Mesodermal cell (in vitro differentiated cells): ENCODE results near the gene PRDM16.

Experiments
- H3K27ac ChIP-seq: 2 replicates; pipeline ENCODE4 v1.7.0; 2013; ENCODE audit warnings: mild to moderate bottlenecking, low read depth, low read length, moderate library complexity; ENCODE audit not compliant: severe bottlenecking
- H3K36me3 ChIP-seq: 2 replicates; pipeline ENCODE4 v1.7.1; 2013; ENCODE audit warnings: mild to moderate bottlenecking, low read length, moderate library complexity; ENCODE audit not compliant: control insufficient read depth, insufficient read depth
- H3K4me1 ChIP-seq: one replicate; pipeline ENCODE4 v1.7.1; 2013; ENCODE audit warnings: mild to moderate bottlenecking, low read length; ENCODE audit not compliant: insufficient read depth, control insufficient read depth, poor library complexity, severe bottlenecking
- H3K4me3 ChIP-seq: 2 replicates; pipeline ENCODE4 v1.7.0; 2013; ENCODE audit warnings: low read length, control low read depth, mild to moderate bottlenecking; ENCODE audit not compliant: insufficient read depth, poor library complexity, severe bottlenecking; ENCODE audit errors: extremely low read depth
- H3K9me3 ChIP-seq: 2 replicates; pipeline ENCODE4 v1.7.1; 2013; ENCODE audit warnings: mild to moderate bottlenecking, low read length, moderate library complexity; ENCODE audit not compliant: control insufficient read depth
- WGBS, 2 experiments: methylation state at CpG; one replicate each; pipeline ENCODE4 v1.1.5; 2013; ENCODE audit warnings: missing lambda C conversion rate in 2 of 2; ENCODE audit not compliant: insufficient coverage in 2 of 2; 5-methylcytosine and 5-hydroxymethylcytosine counted together

PRDM16 gene

GRCh38 chr1:3097861-3098260 is 28.9 kb downstream of the PRDM16 start:
- no peaks in the 10 kb centered on the region for H3K9me3 ChIP-seq
- no peak overlapping the region for H3K27ac ChIP-seq
- 80 to 86% methylated on average over 7 of the region's 7 CpGs for WGBS, 2 experiments
- H3K4me1 ChIP-seq: peaks cover 4% of the 10 kb centered on the region
- no peaks in the 10 kb centered on the region for H3K36me3 ChIP-seq
- H3K4me3 ChIP-seq: no peak overlapping the region

GRCh38 chr1:3099861-3100260 is 30.9 kb downstream of the PRDM16 start:
- H3K4me1 ChIP-seq: peaks cover 4% of the 10 kb centered on the region
- no peak overlapping the region for H3K4me3 ChIP-seq
- WGBS, 2 experiments: 93 to 95% methylated on average over 8 to 9 of the region's 9 CpGs
- no peak overlapping the region for H3K27ac ChIP-seq
- H3K9me3 ChIP-seq: no peaks in the 10 kb centered on the region
- H3K36me3 ChIP-seq: no peaks in the 10 kb centered on the region

DNA sequence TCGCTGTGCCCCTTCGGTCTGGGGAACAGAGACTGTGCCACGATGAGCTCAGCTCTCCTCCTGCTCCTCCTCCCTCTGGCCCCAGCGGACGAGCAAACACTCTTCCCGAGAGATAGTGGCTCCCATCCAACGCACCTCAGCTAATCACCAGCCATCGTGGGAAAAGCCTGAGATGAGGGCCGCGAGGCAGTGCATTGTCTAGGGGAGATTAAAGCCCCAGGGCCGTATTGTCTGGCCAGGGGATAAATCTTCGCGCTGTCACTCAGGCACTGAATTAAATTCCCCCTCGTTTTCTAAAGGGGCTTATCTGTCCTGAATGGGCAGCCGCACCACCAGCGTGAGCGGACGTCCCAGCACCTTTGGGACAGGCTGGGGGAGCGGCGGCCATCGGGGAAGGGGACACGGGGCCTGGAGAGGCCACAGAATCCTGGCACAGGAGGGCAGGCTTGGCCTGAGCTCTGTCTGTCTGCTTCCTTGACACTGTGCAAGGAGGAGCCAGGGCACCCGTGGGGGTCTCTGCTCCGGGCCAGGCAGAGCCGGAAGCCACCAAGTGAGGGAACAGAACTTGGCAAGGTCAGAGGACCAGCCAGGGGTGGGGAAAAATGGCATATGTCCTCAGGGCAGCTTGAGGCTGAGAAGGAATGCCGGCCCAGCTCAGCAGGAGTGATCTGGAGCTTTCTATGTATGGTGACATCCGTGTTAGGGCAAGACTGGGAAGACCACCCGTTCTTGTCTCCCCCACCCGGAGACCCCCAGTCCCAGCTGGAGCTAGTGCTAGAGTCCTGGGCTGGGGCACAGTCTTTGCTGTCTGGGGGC is 32.3 kb downstream of the PRDM16 start:
- H3K4me3 ChIP-seq: no peak overlapping the region

DNA sequence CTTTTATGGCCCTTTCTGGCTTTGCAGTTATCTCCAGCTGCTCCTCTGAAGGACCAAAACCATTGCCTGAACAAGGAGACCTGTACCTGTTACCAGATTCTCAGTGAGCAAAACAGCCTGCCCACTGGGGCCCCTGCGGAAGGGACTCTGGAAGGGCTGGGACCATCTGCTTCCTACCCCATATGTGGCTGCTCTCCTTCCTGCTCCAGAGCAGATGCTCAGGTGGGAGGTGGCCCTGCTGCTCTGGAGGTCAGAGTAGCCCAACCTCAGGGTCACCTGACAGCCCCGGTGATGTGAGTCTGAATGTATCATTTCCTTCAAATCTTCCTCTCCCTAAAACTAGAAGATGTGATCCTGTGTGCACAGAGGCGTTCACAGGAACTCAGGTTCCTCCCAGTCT is 33.6 kb downstream of the PRDM16 start:
- Histone ChIP-seq H3K4me3 (no peak overlapping the region), H3K4me1 (peaks cover 19% of the 10 kb centered on the region), H3K36me3 (no peaks in the 10 kb centered on the region), H3K27ac (no peak overlapping the region), H3K9me3 (peaks cover 2% of the 10 kb centered on the region)
- WGBS, 2 experiments: 88 to 100% methylated on average over 3 of the region's 3 CpGs

More for the DNA sequence above, 32.3 kb downstream of the PRDM16 start:
- H3K27ac ChIP-seq: no peak overlapping the region
- WGBS, 2 experiments: 77 to 81% methylated on average over 23 to 25 of the region's 29 CpGs
- H3K9me3 ChIP-seq: no peaks in the 10 kb centered on the region
- H3K4me1 ChIP-seq: peaks cover 19% of the 10 kb centered on the region
- no peaks in the 10 kb centered on the region for H3K36me3 ChIP-seq

DNA sequence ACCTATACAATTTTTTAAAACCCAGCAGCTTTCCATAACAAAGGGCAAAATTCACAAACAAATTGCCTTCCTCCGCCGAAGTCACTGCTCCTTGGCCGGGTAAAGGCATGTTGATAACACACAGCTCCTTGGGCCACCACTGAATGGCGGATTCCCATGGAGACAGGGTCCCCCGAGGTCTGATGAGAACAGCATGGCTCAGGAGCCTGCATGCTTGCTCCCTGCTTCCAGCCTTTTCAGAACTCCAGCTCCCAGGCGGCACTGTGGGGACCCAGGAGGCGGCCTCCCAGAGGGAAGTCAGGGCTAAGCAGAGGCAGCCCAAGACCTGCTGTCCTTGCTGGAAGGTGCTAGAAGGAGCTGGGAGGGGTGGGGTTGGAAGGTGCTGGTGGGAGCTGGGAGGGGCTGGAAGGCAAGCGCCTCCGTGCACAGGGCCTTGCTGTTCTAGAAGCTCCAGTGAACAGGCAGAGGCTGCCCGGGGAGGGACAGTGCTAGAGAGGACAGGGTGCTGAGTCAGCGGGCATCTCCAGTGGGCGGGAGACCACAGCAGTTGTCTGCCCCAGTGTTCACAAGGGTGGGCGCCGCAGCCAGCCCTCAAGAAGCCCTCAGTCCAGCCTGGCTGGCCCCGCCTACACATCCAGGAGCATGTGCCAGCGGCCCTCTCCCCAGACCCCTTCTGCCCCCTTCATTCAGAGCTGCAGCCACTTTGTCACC is 35.1 kb downstream of the PRDM16 start:
- H3K36me3 ChIP-seq: no peaks in the 10 kb centered on the region
- H3K9me3 ChIP-seq: peaks cover 7% of the 10 kb centered on the region
- WGBS, 2 experiments: 74 to 79% methylated on average over 13 to 16 of the region's 16 CpGs
- H3K27ac ChIP-seq: no peak overlapping the region
- H3K4me1 ChIP-seq: peaks cover 19% of the 10 kb centered on the region
- no peak overlapping the region for H3K4me3 ChIP-seq

DNA sequence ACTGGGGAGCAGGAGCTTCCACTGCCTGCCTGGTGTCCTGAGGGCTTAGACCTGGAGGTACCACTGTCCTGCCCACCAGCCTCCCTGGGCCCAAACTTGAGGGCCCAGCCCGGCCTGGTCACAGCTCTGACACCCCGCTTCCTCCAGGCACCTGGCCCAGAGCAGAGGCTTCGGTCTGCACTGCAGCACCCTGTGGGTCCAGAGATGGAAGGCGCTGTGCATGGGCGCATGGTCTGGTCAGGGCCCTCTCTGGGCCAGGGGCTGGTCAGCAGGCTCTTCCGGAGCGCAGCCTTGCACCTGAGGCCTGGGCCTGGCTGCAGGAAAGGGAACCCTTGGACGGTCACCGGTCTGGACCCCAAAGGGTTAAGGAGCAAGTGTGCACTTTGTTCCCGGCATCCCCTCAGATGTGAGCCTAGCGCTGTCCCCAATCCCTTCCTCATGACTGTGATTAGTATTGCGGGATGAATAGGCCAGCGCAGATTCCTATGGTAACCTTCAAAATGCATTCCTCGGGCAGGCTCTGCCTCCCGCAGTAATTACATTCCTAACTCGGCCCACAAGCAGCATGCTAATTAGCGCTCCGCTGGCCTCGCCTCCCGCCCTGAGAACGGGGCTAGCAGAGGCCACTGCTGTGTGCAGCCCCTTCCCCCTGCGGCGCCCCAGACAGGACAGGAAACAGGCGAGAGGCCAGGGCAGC is 36.3 kb downstream of the PRDM16 start:
- Histone ChIP-seq H3K9me3 (peaks cover 7% of the 10 kb centered on the region), H3K4me3 (no peak overlapping the region), H3K27ac (peak overlapping the region; percentile 67), H3K4me1 (peaks cover 19% of the 10 kb centered on the region), H3K36me3 (no peaks in the 10 kb centered on the region)
- 32 to 34% methylated on average over 18 to 21 of the region's 24 CpGs for WGBS, 2 experiments

GRCh38 chr1:3106216-3106615 is 37.2 kb downstream of the PRDM16 start:
- Histone ChIP-seq H3K27ac (no peak overlapping the region), H3K36me3 (no peaks in the 10 kb centered on the region), H3K9me3 (peaks cover 7% of the 10 kb centered on the region), H3K4me3 (no peak overlapping the region), H3K4me1 (peaks cover 18% of the 10 kb centered on the region)
- 92 to 96% methylated on average over 6 to 8 of the region's 8 CpGs for WGBS, 2 experiments

DNA sequence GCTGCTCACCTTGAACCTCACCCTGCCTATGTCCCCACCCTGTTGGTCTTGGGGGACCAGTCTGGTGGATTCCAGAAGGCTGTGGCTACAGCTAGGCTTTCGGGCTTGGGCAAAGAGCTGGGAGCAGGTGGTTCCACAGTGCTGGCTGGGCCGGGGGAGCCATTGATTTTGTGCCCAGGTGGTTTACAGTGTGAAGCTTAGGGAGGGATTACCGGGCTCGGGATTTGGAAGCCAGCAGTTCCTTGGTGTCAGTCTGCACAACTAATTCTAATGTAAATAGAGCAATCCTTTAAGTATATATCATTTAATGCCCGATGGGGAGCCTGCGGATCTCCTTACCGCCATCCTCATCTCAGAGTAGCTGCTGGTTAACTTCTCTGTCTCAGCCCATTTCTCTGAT is 38.2 kb downstream of the PRDM16 start:
- Histone ChIP-seq H3K4me1 (peaks cover 14% of the 10 kb centered on the region), H3K36me3 (no peaks in the 10 kb centered on the region), H3K4me3 (no peak overlapping the region), H3K27ac (no peak overlapping the region), H3K9me3 (peaks cover 7% of the 10 kb centered on the region)
- 91 to 98% methylated on average over 4 to 5 of the region's 7 CpGs for WGBS, 2 experiments

- 76 to 95% methylated on average over 3 to 12 of the region's 12 CpGs for WGBS, 2 experiments
- Histone ChIP-seq H3K9me3 (peaks cover 7% of the 10 kb centered on the region), H3K27ac (no peak overlapping the region), H3K36me3 (no peaks in the 10 kb centered on the region), H3K4me3 (no peak overlapping the region), H3K4me1 (peaks cover 14% of the 10 kb centered on the region)
These were observed 40.4 kb downstream of the PRDM16 start for GRCh38 chr1:3109355-3109754.

GRCh38 chr1:3111348-3112021 is 42.5 kb downstream of the PRDM16 start:
- Histone ChIP-seq H3K4me3 (no peak overlapping the region), H3K9me3 (peaks cover 7% of the 10 kb centered on the region), H3K27ac (no peak overlapping the region), H3K4me1 (no peaks in the 10 kb centered on the region), H3K36me3 (no peaks in the 10 kb centered on the region)
- 90 to 92% methylated on average over 27 to 34 of the region's 36 CpGs for WGBS, 2 experiments
